MCF 10A (cell line): ENCODE results near the gene RRAGD. TPM values are rescaled to one million over a fixed set of nuclear protein-coding genes. Genes with fewer than 3 reads are reported as not detected.
A peak's percentile ranks its signal among the peaks of the same experiment; 100 is the strongest.

Source experiments
- BruUV-seq: library from RNA; stranded (reverse); fragments of 400-500 nt; replicated peaks from 2 replicates; lab custom pipeline; 2021; lab: Mats Ljungman, UMichigan
- CTCF ChIA-PET: fragments of 300-600 bp; sonication (Branson Sonifier 250); formaldehyde crosslinking; extraction: SDS; loops from one replicate; lab custom pipeline; 2021; ENCODE audit warnings: antibody characterized with exemption, inconsistent platforms; lab: Yijun Ruan, JAX
- POLR2A ChIA-PET: fragments of 300-600, 350-650 bp; sonication (Branson Sonifier 250); formaldehyde crosslinking; extraction: SDS; loops from one replicate; lab custom pipeline; 2020; ENCODE audit warnings: antibody characterized with exemption, inconsistent platforms; lab: Yijun Ruan, JAX
- DNase-seq: peaks from one replicate; pipeline ENCODE4 v3.0.0-alpha.2; 2018; ENCODE audit not compliant: unreplicated experiment
- H3K27ac Mint-ChIP-seq: one replicate; pipeline ENCODE4 v1.8.0; 2022; ENCODE audit warnings: mild to moderate bottlenecking, low read depth, mixed read lengths; ENCODE audit not compliant: unreplicated experiment
- H3K27me3 Mint-ChIP-seq: one replicate; pipeline ENCODE4 v1.8.0; 2022; ENCODE audit warnings: mixed read lengths; ENCODE audit not compliant: insufficient read depth, unreplicated experiment
- H3K36me3 Mint-ChIP-seq: one replicate; pipeline ENCODE4 v1.8.0; 2022; ENCODE audit warnings: mild to moderate bottlenecking, moderate library complexity, mixed read lengths; ENCODE audit not compliant: insufficient read depth, unreplicated experiment
- H3K4me1 Mint-ChIP-seq: one replicate; pipeline ENCODE4 v1.8.0; 2022; ENCODE audit warnings: mixed read lengths; ENCODE audit not compliant: insufficient read depth, unreplicated experiment
- H3K4me3 Mint-ChIP-seq: one replicate; pipeline ENCODE4 v1.8.0; 2022; ENCODE audit warnings: mild to moderate bottlenecking, moderate library complexity, mixed read lengths; ENCODE audit not compliant: unreplicated experiment
- H3K9me3 Mint-ChIP-seq: one replicate; pipeline ENCODE4 v1.8.0; 2022; ENCODE audit warnings: mixed read lengths; ENCODE audit not compliant: unreplicated experiment
- intact Hi-C: fragments of 100-400 bp; cut with micrococcal nuclease; formaldehyde crosslinking; loops from 2 replicates; pipeline ENCODE4 v1.14.1; 2022
- total RNA-seq: library from RNA; stranded (reverse); gene quantifications from 2 replicates; pipeline ENCODE4 v1.2.3, GENCODE V29; 2022
- TF ChIP-seq, protein P1 (sequence below): fragments of 200-600 bp; IDR thresholded peaks from one replicate; pipeline ENCODE4 v1.8.0; 2022; ENCODE audit warnings: antibody characterized with exemption, mild to moderate bottlenecking; ENCODE audit not compliant: unreplicated experiment

The RRAGD gene
- total RNA-seq, 1 experiment from 2014 or later, result 0.33 TPM

DNA sequence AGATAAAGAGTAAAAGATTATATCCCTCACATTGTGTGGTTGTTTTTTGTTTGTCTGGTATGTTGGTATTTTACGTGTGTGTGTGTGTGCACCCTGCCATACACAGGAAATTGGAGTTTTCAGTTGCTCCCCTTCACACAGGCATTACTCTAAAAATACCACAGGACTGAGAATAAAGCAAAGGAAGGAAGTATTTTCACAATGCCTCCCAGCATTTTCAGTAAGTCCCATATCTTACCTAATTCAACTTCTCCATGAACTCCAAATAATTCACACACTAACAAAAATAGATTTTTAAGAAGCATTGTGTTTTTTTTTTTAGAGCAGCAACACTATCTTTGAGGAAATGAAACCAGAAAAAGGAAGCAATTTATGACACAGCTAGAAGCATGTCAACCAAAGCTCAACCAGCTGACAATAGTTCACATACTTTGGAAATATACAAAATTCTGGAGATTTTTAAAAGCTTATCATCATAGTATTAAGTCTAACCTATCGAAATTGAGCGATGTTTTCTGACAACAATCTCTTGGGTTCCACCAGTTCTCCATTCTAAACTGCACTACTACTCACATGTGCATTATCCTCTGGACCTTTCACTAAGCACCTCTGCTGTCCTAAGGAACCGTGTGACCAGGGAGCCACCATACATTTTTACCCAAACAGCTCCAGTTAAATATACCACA, 61.6 kb downstream of the RRAGD start:
- TF ChIP-seq, protein P1, sequence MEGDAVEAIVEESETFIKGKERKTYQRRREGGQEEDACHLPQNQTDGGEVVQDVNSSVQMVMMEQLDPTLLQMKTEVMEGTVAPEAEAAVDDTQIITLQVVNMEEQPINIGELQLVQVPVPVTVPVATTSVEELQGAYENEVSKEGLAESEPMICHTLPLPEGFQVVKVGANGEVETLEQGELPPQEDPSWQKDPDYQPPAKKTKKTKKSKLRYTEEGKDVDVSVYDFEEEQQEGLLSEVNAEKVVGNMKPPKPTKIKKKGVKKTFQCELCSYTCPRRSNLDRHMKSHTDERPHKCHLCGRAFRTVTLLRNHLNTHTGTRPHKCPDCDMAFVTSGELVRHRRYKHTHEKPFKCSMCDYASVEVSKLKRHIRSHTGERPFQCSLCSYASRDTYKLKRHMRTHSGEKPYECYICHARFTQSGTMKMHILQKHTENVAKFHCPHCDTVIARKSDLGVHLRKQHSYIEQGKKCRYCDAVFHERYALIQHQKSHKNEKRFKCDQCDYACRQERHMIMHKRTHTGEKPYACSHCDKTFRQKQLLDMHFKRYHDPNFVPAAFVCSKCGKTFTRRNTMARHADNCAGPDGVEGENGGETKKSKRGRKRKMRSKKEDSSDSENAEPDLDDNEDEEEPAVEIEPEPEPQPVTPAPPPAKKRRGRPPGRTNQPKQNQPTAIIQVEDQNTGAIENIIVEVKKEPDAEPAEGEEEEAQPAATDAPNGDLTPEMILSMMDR, result no peak
- no peaks in the 10 kb centered on the region for H3K27me3 Mint-ChIP-seq
- peak overlapping the region; percentile 96 for H3K4me3 Mint-ChIP-seq
- H3K4me1 Mint-ChIP-seq, result peaks cover 22% of the 10 kb centered on the region
- ChIA-PET POLR2A (interaction anchor here (1.6 to 3.3 kb wide), 5 partner anchors 204 to 387 kb away, joined by 5 to 17 read pairs (median 12); partner anchors contain the start of genes LYRM2, PM20D2 and RNGTT), CTCF (interaction anchor here (0.7 to 4.2 kb wide), 8 partner anchors 11 to 368 kb away, joined by 3 to 34 read pairs (median 5); no protein-coding TSS in a partner anchor)
- no peaks in the 10 kb centered on the region for H3K9me3 Mint-ChIP-seq
- H3K27ac Mint-ChIP-seq, result no peak overlapping the region
- no peaks in the 10 kb centered on the region for H3K36me3 Mint-ChIP-seq
- intact Hi-C loops, result no loop called here
- no peak for DNase-seq
- no TSS peak for BruUV-seq

DNA sequence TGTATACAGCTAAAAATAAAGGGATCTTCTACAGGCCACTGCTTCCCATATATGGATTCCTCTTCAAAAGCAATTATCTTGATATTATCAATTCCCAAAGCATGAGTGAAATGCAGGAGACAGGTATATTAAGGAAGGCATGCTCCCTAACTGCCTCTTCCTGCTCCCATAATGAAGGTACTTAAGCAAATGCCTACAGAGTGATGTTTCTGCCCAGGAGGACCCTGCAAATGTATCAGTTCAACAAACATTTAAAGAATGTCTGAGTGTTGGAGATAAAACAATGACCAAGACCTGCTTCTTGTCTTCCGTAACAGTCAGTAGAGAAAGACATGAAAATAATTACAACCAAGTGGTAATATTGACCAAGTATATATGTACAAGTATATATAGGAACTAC, 63.7 kb downstream of the RRAGD start:
- POLR2A ChIA-PET, result no interaction called here
- no peak for DNase-seq
- H3K36me3 Mint-ChIP-seq, result no peaks in the 10 kb centered on the region
- CTCF ChIA-PET, result interaction anchor here (0.6 to 4.2 kb wide), 10 partner anchors 12 to 366 kb away, joined by 3 to 34 read pairs (median 4); no protein-coding TSS in a partner anchor
- H3K4me1 Mint-ChIP-seq, result peaks cover 28% of the 10 kb centered on the region
- no peak overlapping the region for H3K4me3 Mint-ChIP-seq
- intact Hi-C loops, result no loop called here
- no peaks in the 10 kb centered on the region for H3K27me3 Mint-ChIP-seq
- TF ChIP-seq, protein P1, result no peak
- no TSS peak for BruUV-seq
- H3K27ac Mint-ChIP-seq, result no peak overlapping the region
- H3K9me3 Mint-ChIP-seq, result no peaks in the 10 kb centered on the region

DNA sequence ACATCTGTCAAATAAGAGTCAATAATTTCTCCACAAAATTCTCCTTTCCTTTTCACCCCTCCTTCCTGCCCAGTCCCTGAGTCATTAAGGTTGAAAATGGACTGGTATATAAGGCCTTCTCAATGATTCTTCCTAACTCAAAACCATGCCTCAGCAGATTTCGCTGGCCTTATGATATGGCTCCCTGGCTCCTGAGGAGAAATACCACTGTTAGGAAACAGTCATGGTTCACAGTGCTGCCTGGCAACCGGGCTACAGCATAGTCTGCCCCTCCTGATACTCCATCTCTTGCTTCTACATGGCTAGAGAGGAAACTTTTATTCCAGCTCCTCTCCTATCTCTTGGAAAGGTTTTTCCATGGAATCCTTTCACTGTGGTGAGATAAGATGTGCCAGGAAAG, 64.2 kb downstream of the RRAGD start:
- TF ChIP-seq, protein P1, result no peak
- BruUV-seq, result no TSS peak
- H3K27me3 Mint-ChIP-seq, result no peaks in the 10 kb centered on the region
- no peaks in the 10 kb centered on the region for H3K36me3 Mint-ChIP-seq
- H3K27ac Mint-ChIP-seq, result no peak overlapping the region
- H3K9me3 Mint-ChIP-seq, result no peaks in the 10 kb centered on the region
- H3K4me3 Mint-ChIP-seq, result no peak overlapping the region
- intact Hi-C loops, result no loop called here
- ChIA-PET POLR2A (interaction anchor here (1.3 kb wide), 1 partner anchor 202 kb away, joined by 3 read pairs; the partner anchor contains the start of gene PM20D2), CTCF (interaction anchor here (0.5 to 4.2 kb wide), 6 partner anchors 12 to 1774 kb away, joined by 4 to 34 read pairs (median 4); no protein-coding TSS in a partner anchor)
- peaks cover 28% of the 10 kb centered on the region for H3K4me1 Mint-ChIP-seq
- no peak for DNase-seq

DNA sequence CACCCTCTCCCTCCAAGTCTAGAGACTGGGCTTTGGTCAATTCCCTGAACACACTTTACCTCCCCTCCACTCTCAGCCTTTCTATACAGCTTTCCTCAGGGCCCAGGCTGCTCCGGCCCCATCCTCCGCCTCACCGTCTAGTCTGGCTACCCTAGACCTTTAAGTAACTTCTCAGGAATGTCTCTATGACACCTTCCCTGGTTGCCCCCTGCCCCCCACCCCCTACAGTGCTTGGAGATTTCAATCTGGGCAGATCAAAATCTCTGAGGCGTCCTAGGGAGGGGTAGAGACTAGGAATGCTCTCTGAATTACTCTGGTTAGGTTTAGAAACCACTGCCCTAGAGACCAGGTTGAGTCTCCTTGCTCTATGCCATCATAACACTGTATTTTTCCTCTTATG, 65.6 kb downstream of the RRAGD start:
- ChIA-PET CTCF (interaction anchor here (0.6 to 4.2 kb wide), 2 partner anchors 22 to 362 kb away, joined by 3 to 34 read pairs; no protein-coding TSS in a partner anchor), POLR2A (interaction anchor here (1.3 kb wide), 1 partner anchor 200 kb away, joined by 3 read pairs; the partner anchor contains the start of gene PM20D2)

More for the DNA sequence above, 65.6 kb downstream of the RRAGD start:
- peaks cover 4% of the 10 kb centered on the region for H3K36me3 Mint-ChIP-seq
- TF ChIP-seq, protein P1, result no peak
- intact Hi-C loops, result no loop called here
- no peaks in the 10 kb centered on the region for H3K9me3 Mint-ChIP-seq
- peaks cover 28% of the 10 kb centered on the region for H3K4me1 Mint-ChIP-seq
- DNase-seq, result no peak
- H3K27ac Mint-ChIP-seq, result no peak overlapping the region
- H3K4me3 Mint-ChIP-seq, result no peak overlapping the region
- H3K27me3 Mint-ChIP-seq, result no peaks in the 10 kb centered on the region
- BruUV-seq, result no TSS peak
